Mesenchymal stem cell (in vitro differentiated cells and primary cell): Measurements from ENCODE around the gene CDON.
"Not testable (repeated sequence)": the region's sequence is repeated elsewhere in the genome, so short reads cannot be mapped to it uniquely, and the experiment has no call there.

ENCODE experiments used
- DNase-seq: peaks from one replicate; pipeline ENCODE4 v3.0.0-alpha.2; 2013
- H2AFZ ChIP-seq: one replicate; pipeline ENCODE4 v1.6.1; 2013; ENCODE audit warnings: low read depth, mild to moderate bottlenecking, control low read depth, inconsistent platforms, low read length, moderate library complexity
- H2AK5ac ChIP-seq: 2 replicates; pipeline ENCODE4 v1.6.1; 2013; ENCODE audit warnings: low read length, moderate library complexity, mild to moderate bottlenecking, inconsistent platforms; ENCODE audit not compliant: severe bottlenecking
- H2BK120ac ChIP-seq: one replicate; pipeline ENCODE4 v1.6.1; 2013; ENCODE audit warnings: low read depth, mild to moderate bottlenecking, inconsistent platforms, low read length, moderate library complexity
- H2BK12ac ChIP-seq, 2 experiments: one replicate each; pipeline ENCODE4 v1.6.1; 2013; ENCODE audit warnings: inconsistent platforms in 2 of 2, low read length in 2 of 2, mild to moderate bottlenecking in 2 of 2, moderate library complexity in 2 of 2, control low read depth in 1 of 2
- H2BK15ac ChIP-seq: one replicate; pipeline ENCODE4 v1.6.1; 2013; ENCODE audit warnings: mild to moderate bottlenecking, low read depth, inconsistent platforms; ENCODE audit not compliant: poor library complexity, severe bottlenecking
- H2BK5ac ChIP-seq: 2 replicates; pipeline ENCODE4 v1.6.1; 2013; ENCODE audit warnings: low read depth, mild to moderate bottlenecking, low read length, control low read depth, inconsistent platforms; ENCODE audit not compliant: poor library complexity, severe bottlenecking
- H3K14ac ChIP-seq, 2 experiments: one replicate each; pipeline ENCODE4 v1.6.1; 2013; ENCODE audit warnings: inconsistent platforms in 2 of 2, low read length in 2 of 2, control low read depth in 1 of 2, mild to moderate bottlenecking in 1 of 2, moderate library complexity in 1 of 2
- H3K18ac ChIP-seq, 2 experiments: one replicate each; pipeline ENCODE4 v1.6.1; 2013; ENCODE audit warnings: inconsistent platforms in 2 of 2, low read length in 2 of 2, control low read depth in 1 of 2, low read depth in 1 of 2, mild to moderate bottlenecking in 1 of 2
- H3K23ac ChIP-seq, 2 experiments: one replicate each; pipeline ENCODE4 v1.6.1; 2013; ENCODE audit warnings: inconsistent platforms in 2 of 2, low read length in 2 of 2, mild to moderate bottlenecking in 2 of 2, moderate library complexity in 2 of 2, control low read depth in 1 of 2
- H3K27ac ChIP-seq: 2 replicates; pipeline ENCODE4 v1.5.1; 2013; ENCODE audit warnings: mild to moderate bottlenecking, moderate library complexity, low read length, control low read depth, inconsistent platforms; ENCODE audit not compliant: poor library complexity, severe bottlenecking
- H3K27me3 ChIP-seq, 2 experiments: 2 replicates each; pipeline versions ENCODE4 v1.6.1 to v1.7.0; 2013; ENCODE audit warnings: low read length in 2 of 2, mild to moderate bottlenecking in 2 of 2, moderate library complexity in 2 of 2, control low read depth in 1 of 2, inconsistent platforms in 1 of 2; ENCODE audit not compliant: control insufficient read depth in 1 of 2, insufficient read depth in 1 of 2
- H3K36me3 ChIP-seq, 2 experiments: 2 replicates each; pipeline versions ENCODE4 v1.6.1 to v1.7.0; 2013; ENCODE audit warnings: low read length in 2 of 2, control low read depth in 1 of 2, inconsistent platforms in 1 of 2, low read depth in 1 of 2, mild to moderate bottlenecking in 1 of 2; ENCODE audit not compliant: insufficient read depth in 2 of 2, control insufficient read depth in 1 of 2
- H3K4ac ChIP-seq, 2 experiments: one replicate each; pipeline ENCODE4 v1.6.1; 2013; ENCODE audit warnings: inconsistent platforms in 2 of 2, low read length in 2 of 2, mild to moderate bottlenecking in 2 of 2, moderate library complexity in 2 of 2, control low read depth in 1 of 2, low read depth in 1 of 2
- H3K4me1 ChIP-seq: 2 replicates; pipeline ENCODE4 v1.6.1; 2013; ENCODE audit warnings: low read depth, low read length, control low read depth; ENCODE audit not compliant: control insufficient read depth, insufficient read depth
- H3K4me2 ChIP-seq: 2 replicates; pipeline ENCODE4 v1.6.1; 2013; ENCODE audit warnings: low read length, mild to moderate bottlenecking, inconsistent platforms; ENCODE audit not compliant: poor library complexity, severe bottlenecking
- H3K4me3 ChIP-seq, 2 experiments: 2 replicates each; pipeline versions ENCODE4 v1.5.1 to v1.7.0; 2013; ENCODE audit warnings: low read length in 2 of 2, mild to moderate bottlenecking in 2 of 2, control low read depth in 1 of 2, low read depth in 1 of 2; ENCODE audit not compliant: insufficient read depth in 1 of 2
- H3K79me1 ChIP-seq: replicated peaks from 2 replicates; pipeline ENCODE4 v1.6.1; 2013; ENCODE audit warnings: mild to moderate bottlenecking, control low read depth, low read length, inconsistent platforms; ENCODE audit not compliant: poor library complexity, severe bottlenecking
- H3K9ac ChIP-seq: 2 replicates; pipeline ENCODE4 v1.7.0; 2013; ENCODE audit warnings: mild to moderate bottlenecking, low read length, moderate library complexity
- H3K9me3 ChIP-seq: 2 replicates; pipeline ENCODE4 v1.7.0; 2013; ENCODE audit warnings: mild to moderate bottlenecking, low read length; ENCODE audit not compliant: control insufficient read depth
- H4K8ac ChIP-seq: one replicate; pipeline ENCODE4 v1.6.1; 2013; ENCODE audit warnings: inconsistent platforms, mild to moderate bottlenecking, low read length, moderate library complexity
- H4K91ac ChIP-seq: one replicate; pipeline ENCODE4 v1.6.1; 2013; ENCODE audit warnings: mild to moderate bottlenecking, low read length, inconsistent platforms
- WGBS: methylation state at CpG from one replicate; pipeline ENCODE4 v1.1.7; 2013; ENCODE audit warnings: mixed read lengths; 5-methylcytosine and 5-hydroxymethylcytosine counted together

The CDON gene

GRCh38 chr11:125914601-125915000 is 148.1 kb downstream of the CDON start:
- H3K36me3 ChIP-seq, H4K8ac ChIP-seq, H2BK12ac ChIP-seq, H2BK5ac ChIP-seq, H3K9ac ChIP-seq, H3K4me2 ChIP-seq, H3K4me3 ChIP-seq, H3K14ac ChIP-seq, DNase-seq, H3K4ac ChIP-seq, H3K9me3 ChIP-seq, H2BK15ac ChIP-seq, H3K79me1 ChIP-seq, H2AFZ ChIP-seq, H3K18ac ChIP-seq, H2BK120ac ChIP-seq, H4K91ac ChIP-seq, H2AK5ac ChIP-seq, H3K4me1 ChIP-seq, H3K23ac ChIP-seq, H3K27ac ChIP-seq: not testable (repeated sequence)
- WGBS = 81% methylated on average over 3 of the region's 3 CpGs
- peaks cover 50 to 54% of the 10 kb centered on the region in 2 experiments for H3K27me3 ChIP-seq

DNA sequence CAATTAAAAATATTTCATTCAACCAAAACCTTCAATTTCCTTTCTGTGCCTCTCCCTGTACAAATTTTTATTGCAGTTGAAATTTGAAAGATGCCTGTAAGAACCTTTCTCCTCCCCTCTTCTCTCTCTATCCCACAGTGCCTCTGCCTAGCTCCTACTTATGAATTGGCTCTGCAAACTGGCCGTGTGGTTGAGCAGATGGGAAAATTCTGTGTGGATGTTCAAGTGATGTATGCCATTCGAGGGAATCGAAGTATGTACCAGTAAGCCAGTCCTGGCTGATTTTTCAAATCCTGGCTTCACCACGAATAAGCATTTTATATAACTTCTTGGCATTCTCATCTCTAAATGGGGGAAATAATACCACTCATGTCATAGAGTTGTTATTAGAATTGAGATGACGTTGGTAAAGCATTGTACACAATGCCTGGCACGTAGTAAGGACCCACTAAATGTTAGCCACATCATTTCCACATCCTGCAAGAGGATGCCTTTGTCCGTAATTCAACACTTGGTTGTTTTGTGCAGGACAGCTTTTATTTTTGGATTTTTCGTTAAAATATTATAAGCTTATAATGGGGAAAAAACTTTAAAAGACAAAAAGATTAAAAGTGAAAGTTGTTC is 152.3 kb downstream of the CDON start:
- Histone ChIP-seq H2BK120ac (no peak overlapping the region), H3K4me3 (no peak overlapping the region), H3K36me3 (no peaks in the 10 kb centered on the region), H3K79me1 (no peaks in the 10 kb centered on the region), H3K18ac (no peak overlapping the region), H3K9me3 (no peaks in the 10 kb centered on the region), H3K4ac (no peak overlapping the region), H3K9ac (no peak overlapping the region), H2BK12ac (no peak overlapping the region), H4K8ac (no peak overlapping the region), H4K91ac (no peak overlapping the region), H2AFZ (no peak overlapping the region), H2BK5ac (no peak overlapping the region), H2AK5ac (no peak overlapping the region), H3K4me1 (no peaks in the 10 kb centered on the region), H3K14ac (no peak overlapping the region), H3K23ac (no peak overlapping the region), H3K27me3 (peaks cover 41 to 44% of the 10 kb centered on the region in 2 experiments), H3K27ac (no peak overlapping the region), H2BK15ac (no peak overlapping the region), H3K4me2 (no peak overlapping the region)
- no peak for DNase-seq
- WGBS = 80% methylated on average over 1 of the region's 8 CpGs
